AG04449 (cell line): ENCODE measurements around the gene PKD2L1.

Experiments
- CTCF ChIA-PET: fragments of 350-600 bp; formaldehyde crosslinking; extraction: SDS; loops from one replicate; lab custom pipeline; 2021; ENCODE audit warnings: antibody characterized with exemption; lab: Yijun Ruan, JAX
- POLR2A ChIA-PET: fragments of 400-600, 350-600 bp; formaldehyde crosslinking; extraction: SDS; loops from one replicate; lab custom pipeline; 2020; ENCODE audit warnings: antibody characterized with exemption, inconsistent platforms; lab: Yijun Ruan, JAX
- DNase-seq: peaks from one replicate; pipeline ENCODE4 v3.0.0-alpha.2; 2010; ENCODE audit warnings: low read depth, low spot score
- H3K4me3 ChIP-seq: 2 replicates; pipeline ENCODE4 v1.5.1; 2011; ENCODE audit warnings: low read depth, mild to moderate bottlenecking, control low read depth, low read length
- CTCF ChIP-seq: IDR thresholded peaks from one replicate; pipeline ENCODE4 v1.5.1; 2011; ENCODE audit warnings: mild to moderate bottlenecking, moderate library complexity, low read length, control low read depth, inconsistent platforms; ENCODE audit not compliant: insufficient read depth; ENCODE audit errors: missing control alignments

PKD2L1 gene

GRCh38 chr10:100364175-100364574 lies 34.1 kb upstream of the PKD2L1 start:
- TF ChIP-seq CTCF, result no peak
- ChIA-PET CTCF (interaction anchor here (0.7 to 2.0 kb wide), 4 partner anchors 11 to 119 kb away, joined by 3 to 5 read pairs (median 4); partner anchors contain the start of gene SCD), POLR2A (interaction anchor here (2.6 kb wide), 1 partner anchor 9 kb away, joined by 10 read pairs; no protein-coding TSS in a partner anchor)
- no peak overlapping the region for H3K4me3 ChIP-seq
- no peak for DNase-seq

- ChIA-PET POLR2A (interaction anchor here (2.6 kb wide), 1 partner anchor 11 kb away, joined by 10 read pairs; no protein-coding TSS in a partner anchor), CTCF (interaction anchor here (1.3 to 1.4 kb wide), 2 partner anchors 15 to 70 kb away, joined by 3 read pairs; partner anchors contain the start of gene SCD)
- no peak overlapping the region for H3K4me3 ChIP-seq
- TF ChIP-seq CTCF, result no peak
- DNase-seq, result no peak
These were observed 32.8 kb upstream of the PKD2L1 start for GRCh38 chr10:100362570-100363496.

GRCh38 chr10:100360234-100360633 lies 30.2 kb upstream of the PKD2L1 start:
- POLR2A ChIA-PET, result no interaction called here
- DNase-seq, result no peak
- TF ChIP-seq CTCF, result no peak
- CTCF ChIA-PET, result interaction anchor here (0.7 to 2.6 kb wide), 4 partner anchors 10 to 74 kb away, joined by 3 to 13 read pairs (median 6); partner anchors contain the start of gene SCD
- no peak overlapping the region for H3K4me3 ChIP-seq

GRCh38 chr10:100359529-100360150 lies 29.6 kb upstream of the PKD2L1 start:
- POLR2A ChIA-PET, result no interaction called here
- CTCF ChIA-PET, result interaction anchor here (0.7 to 2.6 kb wide), 6 partner anchors 11 to 74 kb away, joined by 3 to 13 read pairs (median 4); partner anchors contain the start of gene SCD
- no peak overlapping the region for H3K4me3 ChIP-seq
- no peak for DNase-seq
- TF ChIP-seq CTCF, result no peak

- ChIA-PET CTCF (interaction anchor here (1.0 to 2.6 kb wide), 5 partner anchors 11 to 75 kb away, joined by 3 to 13 read pairs (median 4); partner anchors contain the start of gene SCD), POLR2A (no interaction called here)
- no peak overlapping the region for H3K4me3 ChIP-seq
- DNase-seq, result no peak
- no peak for TF ChIP-seq CTCF
These were observed 29.0 kb upstream of the PKD2L1 start for GRCh38 chr10:100359030-100359432.
